Gastrocnemius medialis (tissue), 4 donors: ENCODE data around the gene KRTAP17-1. TPM values are rescaled to one million over a fixed set of nuclear protein-coding genes. Genes with fewer than 3 reads are reported as not detected.

Experiments
- ATAC-seq, 2 donors: fragments of 150-250 bp; one replicate each; pipeline ENCODE4 v1.9.1; 2016
- DNase-seq, 2 donors: peaks; one replicate each; pipeline ENCODE4 v3.0.0-alpha.2; 2019
- H3K27ac ChIP-seq, 4 donors: fragments of 200-600 bp; sonication (generic); 1 replicate in 1 of 4; 2 replicates in 3 of 4; pipeline ENCODE4 v1.5.1; 2016 to 2018; ENCODE audit warnings: mild to moderate bottlenecking in 2 of 4, moderate library complexity in 1 of 4
- H3K27me3 ChIP-seq, 3 donors: fragments of 200-600 bp; sonication (generic) in 2 of 3; 1 replicate in 1 of 3; 2 replicates in 2 of 3; pipeline versions ENCODE4 v1.5.1 to v1.6.0; 2016 to 2019; ENCODE audit warnings: mild to moderate bottlenecking in 1 of 3, moderate library complexity in 1 of 3
- H3K36me3 ChIP-seq, 2 donors: fragments of 200-600 bp; sonication (generic) in 1 of 2; one replicate each; pipeline ENCODE4 v1.5.1; 2017 to 2018
- H3K4me1 ChIP-seq, 2 donors: fragments of 200-600 bp; sonication (generic) in 1 of 2; one replicate each; pipeline ENCODE4 v1.5.1; 2016 to 2017; ENCODE audit warnings: mild to moderate bottlenecking in 2 of 2
- H3K4me3 ChIP-seq, 4 donors: fragments of 200-600 bp; sonication (generic) in 3 of 4; 1 replicate in 1 of 4; 2 replicates in 3 of 4; pipeline ENCODE4 v1.5.1; 2016 to 2019; ENCODE audit warnings: mild to moderate bottlenecking in 2 of 4
- H3K9me3 ChIP-seq, 3 donors: fragments of 200-600 bp; sonication (generic) in 2 of 3; 1 replicate in 1 of 3; 2 replicates in 2 of 3; pipeline ENCODE4 v1.5.1; 2016 to 2019
- CTCF ChIP-seq, 5 experiments: fragments of 450-650 bp in 3 of 5; fragments of 200-600 bp in 2 of 5; sonication (generic) in 2 of 5; IDR thresholded peaks in 4 of 5; conservative IDR thresholded peaks in 1 of 5; 1 replicate in 4 of 5; 2 replicates in 1 of 5; pipeline ENCODE4 v1.5.1; 2016 to 2019; ENCODE audit warnings: antibody characterized with exemption in 5 of 5, mild to moderate bottlenecking in 3 of 5, moderate library complexity in 3 of 5
- POLR2A ChIP-seq, 2 donors: fragments of 450-650 bp; IDR thresholded peaks; one replicate each; pipeline ENCODE4 v1.6.1; 2017; ENCODE audit warnings: antibody characterized with exemption in 2 of 2, mild to moderate bottlenecking in 2 of 2, moderate library complexity in 2 of 2
- in situ Hi-C, 4 donors: fragments of 200-750 bp; cut with MboI; loops; one replicate each; pipeline versions ENCODE4 v1.15.0 to v1.8.0; 2017; ENCODE audit warnings: low sequenced_read_pairs in 4 of 4
- intact Hi-C: fragments of 100-400 bp; cut with DNase I; formaldehyde crosslinking; loops from one replicate; pipeline ENCODE4 v1.15.1; 2023; ENCODE audit warnings: low total_unique reads
- total RNA-seq, 4 donors: library from RNA; depleted of rRNA; stranded (reverse); fragments of >200 nt; gene quantifications; one replicate each; pipeline versions ENCODE4 v1.1.0 to v1.2.3, GENCODE V29; 2016

The KRTAP17-1 gene
- total RNA-seq, 4 donors from 2014 or later: not detected

GRCh38 chr17:41333836-41334235 is 18.3 kb upstream of the KRTAP17-1 start:
- DNase-seq: no peak
- no peaks in the 10 kb centered on the region for H3K36me3 ChIP-seq
- in situ Hi-C loops: no loop called here

GRCh38 chr17:41333098-41333497 is 17.6 kb upstream of the KRTAP17-1 start:
- ATAC-seq (no peak), DNase-seq (no peak)
- no peak for TF ChIP-seq CTCF (IDR thresholded peaks at IDR 0.05 in 4 of 5, conservative IDR thresholded peaks at IDR 0.05 in 1 of 5)
- no peak for TF ChIP-seq POLR2A (IDR thresholded peaks at IDR 0.05)
- no peak overlapping the region for H3K4me3 ChIP-seq
- H3K27ac ChIP-seq: no peak overlapping the region
- intact Hi-C loops (no loop called here), in situ Hi-C loops (no loop called here)
- H3K9me3 ChIP-seq: no peaks in the 10 kb centered on the region
- H3K4me1 ChIP-seq: no peaks in the 10 kb centered on the region
- no peaks in the 10 kb centered on the region for H3K27me3 ChIP-seq
- H3K36me3 ChIP-seq: no peaks in the 10 kb centered on the region

More at GRCh38 chr17:41333836-41334235, 18.3 kb upstream of the KRTAP17-1 start:
- Histone ChIP-seq H3K27ac (no peak overlapping the region), H3K4me3 (no peak overlapping the region), H3K9me3 (no peaks in the 10 kb centered on the region), H3K4me1 (no peaks in the 10 kb centered on the region), H3K27me3 (no peaks in the 10 kb centered on the region)
- TF ChIP-seq POLR2A (IDR thresholded peaks at IDR 0.05) (no peak), CTCF (IDR thresholded peaks at IDR 0.05 in 4 of 5, conservative IDR thresholded peaks at IDR 0.05 in 1 of 5) (no peak)
- ATAC-seq: no peak
- intact Hi-C loops: no loop called here

- ATAC-seq: no peak
- H3K27ac ChIP-seq: no peak overlapping the region
Observed at GRCh38 chr17:41332239-41332638, 16.7 kb upstream of the KRTAP17-1 start.

DNA sequence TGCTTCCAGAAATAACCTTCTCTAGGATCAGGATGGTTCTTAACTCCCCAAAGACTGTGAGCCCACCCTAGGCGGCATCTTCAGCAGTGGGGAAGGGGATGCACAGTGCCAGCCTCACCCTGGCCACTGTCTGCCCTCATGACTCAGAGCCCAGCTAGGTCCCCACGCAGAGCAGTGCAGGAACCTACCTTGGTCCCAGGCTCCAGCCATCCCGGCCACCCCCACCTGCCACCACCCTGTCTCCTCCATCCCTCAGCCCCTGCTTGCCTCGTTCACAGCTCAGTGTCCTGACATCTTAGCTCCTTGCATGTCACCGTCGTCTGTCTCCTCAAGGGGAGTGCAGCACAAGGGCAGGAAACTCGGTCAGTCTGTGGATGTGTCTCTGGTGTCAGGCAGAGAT is 16.1 kb upstream of the KRTAP17-1 start:
- no peak overlapping the region for H3K4me3 ChIP-seq
- DNase-seq: no peak
- no peak for TF ChIP-seq POLR2A (IDR thresholded peaks at IDR 0.05)
- no peak for TF ChIP-seq CTCF (IDR thresholded peaks at IDR 0.05 in 4 of 5, conservative IDR thresholded peaks at IDR 0.05 in 1 of 5)
- H3K9me3 ChIP-seq: no peaks in the 10 kb centered on the region
- intact Hi-C loops: no loop called here
- no peaks in the 10 kb centered on the region for H3K4me1 ChIP-seq
- in situ Hi-C loops: no loop called here
- H3K36me3 ChIP-seq: no peaks in the 10 kb centered on the region
- ATAC-seq: no peak
- H3K27me3 ChIP-seq: no peaks in the 10 kb centered on the region
- no peak overlapping the region for H3K27ac ChIP-seq

More at GRCh38 chr17:41332239-41332638, 16.7 kb upstream of the KRTAP17-1 start:
- Histone ChIP-seq H3K9me3 (no peaks in the 10 kb centered on the region), H3K4me3 (no peak overlapping the region), H3K36me3 (no peaks in the 10 kb centered on the region), H3K27me3 (no peaks in the 10 kb centered on the region), H3K4me1 (no peaks in the 10 kb centered on the region)
- no peak for DNase-seq
- intact Hi-C loops: no loop called here
- in situ Hi-C loops: no loop called here
- no peak for TF ChIP-seq CTCF (IDR thresholded peaks at IDR 0.05 in 4 of 5, conservative IDR thresholded peaks at IDR 0.05 in 1 of 5)
- no peak for TF ChIP-seq POLR2A (IDR thresholded peaks at IDR 0.05)
